Measurements from ENCODE around the gene SOX1. TPM values are rescaled to one million over a fixed set of nuclear protein-coding genes. Genes with fewer than 3 reads are reported as not detected.

SOX1 gene
- total and polyA plus RNA-seq, 4 donors, result not detected

GRCh38 chr13:112071723-112072533 lies 5.0 kb downstream of the SOX1 start:
- H3K36me3 ChIP-seq (ENCODE audit: control insufficient read depth in 4 of 4, insufficient read depth in 3 of 4, low read depth in 1 of 4, low read length in 3 of 4), result no peaks in the 10 kb centered on the region
- no peaks in the 10 kb centered on the region for H3K9me3 ChIP-seq (ENCODE audit: control insufficient read depth in 4 of 4, low read length in 3 of 4)
- no peak overlapping the region for H3K27ac ChIP-seq (ENCODE audit: low read depth in 1 of 2, low read length in 2 of 2)
- peak overlapping the region in 1 of 3 donors; percentile 23 for H3K4me3 ChIP-seq (ENCODE audit: low read depth in 1 of 3, low read length in 3 of 3)
- WGBS, result 8% methylated on average over 59 of the region's 59 CpGs
- H3K4me1 ChIP-seq (ENCODE audit: control insufficient read depth in 4 of 4, insufficient read depth in 4 of 4, low read length in 3 of 4), result peaks cover 0 to 33% (median 11%) of the 10 kb centered on the region in 4 donors
- no peak overlapping the region for H3K9ac ChIP-seq (ENCODE audit: low read depth in 1 of 2, low read length in 2 of 2)
- DNase-seq (ENCODE audit: low spot score), result no peak
- peaks cover 4 to 40% (median 24%) of the 10 kb centered on the region in 4 donors for H3K27me3 ChIP-seq (ENCODE audit: control insufficient read depth in 4 of 4, insufficient read depth in 4 of 4, low read length in 3 of 4)
- no peak for TF ChIP-seq SP1 (IDR thresholded peaks at IDR 0.05)
- TF ChIP-seq JUND (IDR thresholded peaks at IDR 0.05), result no peak
- TF ChIP-seq FOXA2 (IDR thresholded peaks at IDR 0.05), result no peak
- TF ChIP-seq EGR1 (IDR thresholded peaks at IDR 0.05; ENCODE audit: low read depth in 2 of 2), result no peak
- TF ChIP-seq, protein P1, sequence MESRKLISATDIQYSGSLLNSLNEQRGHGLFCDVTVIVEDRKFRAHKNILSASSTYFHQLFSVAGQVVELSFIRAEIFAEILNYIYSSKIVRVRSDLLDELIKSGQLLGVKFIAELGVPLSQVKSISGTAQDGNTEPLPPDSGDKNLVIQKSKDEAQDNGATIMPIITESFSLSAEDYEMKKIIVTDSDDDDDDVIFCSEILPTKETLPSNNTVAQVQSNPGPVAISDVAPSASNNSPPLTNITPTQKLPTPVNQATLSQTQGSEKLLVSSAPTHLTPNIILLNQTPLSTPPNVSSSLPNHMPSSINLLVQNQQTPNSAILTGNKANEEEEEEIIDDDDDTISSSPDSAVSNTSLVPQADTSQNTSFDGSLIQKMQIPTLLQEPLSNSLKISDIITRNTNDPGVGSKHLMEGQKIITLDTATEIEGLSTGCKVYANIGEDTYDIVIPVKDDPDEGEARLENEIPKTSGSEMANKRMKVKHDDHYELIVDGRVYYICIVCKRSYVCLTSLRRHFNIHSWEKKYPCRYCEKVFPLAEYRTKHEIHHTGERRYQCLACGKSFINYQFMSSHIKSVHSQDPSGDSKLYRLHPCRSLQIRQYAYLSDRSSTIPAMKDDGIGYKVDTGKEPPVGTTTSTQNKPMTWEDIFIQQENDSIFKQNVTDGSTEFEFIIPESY (IDR thresholded peaks at IDR 0.05), result no peak

DNA sequence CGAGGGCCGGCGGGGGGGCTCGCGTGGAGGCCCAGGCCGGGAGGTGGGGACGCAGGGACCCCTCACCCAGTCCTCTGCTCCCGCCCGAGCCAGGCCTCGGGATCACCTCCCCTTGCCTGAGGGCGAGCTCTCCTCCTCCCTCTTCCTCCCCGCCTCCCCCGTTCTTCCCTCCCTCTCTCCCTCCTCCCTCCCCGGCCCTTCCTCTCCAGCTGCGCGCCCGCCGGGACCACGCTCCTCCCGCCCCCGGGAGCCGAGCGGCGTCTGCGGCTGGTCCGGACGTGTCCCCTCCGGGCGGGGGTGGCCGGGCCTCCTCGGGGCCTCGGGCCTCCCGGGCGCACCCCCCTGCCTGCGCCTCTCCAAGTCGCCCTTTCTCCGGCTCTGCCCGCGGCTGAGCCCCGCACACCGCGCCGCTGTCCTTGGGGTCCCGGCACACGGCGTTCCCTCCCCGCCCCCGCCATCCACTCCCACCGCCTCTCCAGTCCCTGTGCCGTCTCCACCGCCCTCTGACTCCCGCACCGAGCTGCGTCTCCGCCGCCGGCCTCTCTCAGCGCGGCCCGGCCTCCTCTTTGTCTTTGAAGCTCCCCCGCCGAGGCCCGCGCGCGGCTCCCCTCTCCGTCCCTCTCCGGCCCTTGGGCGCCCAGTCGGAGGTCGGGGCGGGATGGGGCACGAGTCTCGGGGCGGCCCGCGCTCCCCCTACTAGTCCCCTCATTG lies 5.7 kb downstream of the SOX1 start:
- H3K4me3 ChIP-seq (ENCODE audit: low read depth in 1 of 3, low read length in 3 of 3), result peak overlapping the region in 1 of 3 donors; percentile 23
- no peaks in the 10 kb centered on the region for H3K36me3 ChIP-seq (ENCODE audit: control insufficient read depth in 4 of 4, insufficient read depth in 3 of 4, low read depth in 1 of 4, low read length in 3 of 4)
- no peak overlapping the region for H3K27ac ChIP-seq (ENCODE audit: low read depth in 1 of 2, low read length in 2 of 2)
- H3K9ac ChIP-seq (ENCODE audit: low read depth in 1 of 2, low read length in 2 of 2), result no peak overlapping the region
- no peak for DNase-seq (ENCODE audit: low spot score)
- TF ChIP-seq FOXA2 (IDR thresholded peaks at IDR 0.05) (no peak), RXRA (IDR thresholded peaks at IDR 0.05) (no peak), HNF4A (conservative IDR thresholded peaks at IDR 0.05) (no peak), YY1 (IDR thresholded peaks at IDR 0.05) (no peak), RAD21 (IDR thresholded peaks at IDR 0.05) (no peak), SP1 (IDR thresholded peaks at IDR 0.05) (no peak)
- TF ChIP-seq, protein P1 (IDR thresholded peaks at IDR 0.05), result no peak
- WGBS, result 3% methylated on average over 77 of the region's 77 CpGs
- no peaks in the 10 kb centered on the region for H3K9me3 ChIP-seq (ENCODE audit: control insufficient read depth in 4 of 4, low read length in 3 of 4)
- peaks cover 4 to 33% (median 24%) of the 10 kb centered on the region in 4 donors for H3K27me3 ChIP-seq (ENCODE audit: control insufficient read depth in 4 of 4, insufficient read depth in 4 of 4, low read length in 3 of 4)
- H3K4me1 ChIP-seq (ENCODE audit: control insufficient read depth in 4 of 4, insufficient read depth in 4 of 4, low read length in 3 of 4), result peaks cover 0 to 29% (median 10%) of the 10 kb centered on the region in 4 donors
